ENCODE data around the gene DDAH2.

- TF ChIP-seq POLR2A (IDR thresholded peaks at IDR 0.05) (no peak), CTCF (IDR thresholded peaks at IDR 0.05) (no peak)
These were observed 36.4 kb upstream of the DDAH2 start for GRCh38 chr6:31765559-31765909.

Measured in transverse colon (tissue), 3 donors.